Cardiac muscle cell (in vitro differentiated cells and primary cell): Measurements from ENCODE around the gene NSD1. TPM values are rescaled to one million over a fixed set of nuclear protein-coding genes. Genes with fewer than 3 reads are reported as not detected.

Experiments
- DNase-seq, 2 donors: peaks; one replicate each; pipeline versions ENCODE4 v3.0.0 to v3.0.0-alpha.2; 2010 to 2017; ENCODE audit warnings: low read depth in 1 of 2, low spot score in 1 of 2
- H3K27ac ChIP-seq: fragments of 200-600 bp; sonication (generic); 2 replicates; pipeline ENCODE4 v1.5.1; 2016
- H3K27me3 ChIP-seq: fragments of 200-600 bp; sonication (generic); 2 replicates; pipeline ENCODE4 v1.6.0; 2016; ENCODE audit warnings: control low read depth
- H3K36me3 ChIP-seq: fragments of 200-600 bp; sonication (generic); 2 replicates; pipeline ENCODE4 v1.5.1; 2016; ENCODE audit warnings: control low read depth
- H3K4me1 ChIP-seq: fragments of 200-600 bp; sonication (generic); 2 replicates; pipeline ENCODE4 v1.8.1; 2017; ENCODE audit warnings: low read depth, mild to moderate bottlenecking, mixed run types
- H3K4me3 ChIP-seq: fragments of 200-600 bp; sonication (generic); 2 replicates; pipeline ENCODE4 v1.5.1; 2016; ENCODE audit warnings: mild to moderate bottlenecking
- H3K9me3 ChIP-seq: fragments of 200-600 bp; sonication (generic); 2 replicates; pipeline ENCODE4 v1.5.1; 2017; ENCODE audit warnings: low read depth, mild to moderate bottlenecking, control low read depth
- polyA plus RNA-seq: library from polyadenylated mRNA; unstranded; fragments of >200 nt; fragmentation: Nextera tagmentation; extraction: Ambion mirVana; gene quantifications from 2 replicates; pipeline ENCODE4 v1.2.1, GENCODE V29; 2016
- total RNA-seq: library from RNA; depleted of rRNA; stranded (reverse); fragments of >200 nt; gene quantifications from 2 replicates; pipeline ENCODE4 v1.2.3, GENCODE V29; 2016
- TF ChIP-seq, protein P1 (sequence below): IDR thresholded peaks from 2 replicates; pipeline ENCODE4 v1.5.1; 2012; ENCODE audit warnings: low read depth, mild to moderate bottlenecking, low read length

Gene NSD1
- total and polyA plus RNA-seq, 2 experiments from 2014 or later, result 37.8 to 37.9 TPM

DNA sequence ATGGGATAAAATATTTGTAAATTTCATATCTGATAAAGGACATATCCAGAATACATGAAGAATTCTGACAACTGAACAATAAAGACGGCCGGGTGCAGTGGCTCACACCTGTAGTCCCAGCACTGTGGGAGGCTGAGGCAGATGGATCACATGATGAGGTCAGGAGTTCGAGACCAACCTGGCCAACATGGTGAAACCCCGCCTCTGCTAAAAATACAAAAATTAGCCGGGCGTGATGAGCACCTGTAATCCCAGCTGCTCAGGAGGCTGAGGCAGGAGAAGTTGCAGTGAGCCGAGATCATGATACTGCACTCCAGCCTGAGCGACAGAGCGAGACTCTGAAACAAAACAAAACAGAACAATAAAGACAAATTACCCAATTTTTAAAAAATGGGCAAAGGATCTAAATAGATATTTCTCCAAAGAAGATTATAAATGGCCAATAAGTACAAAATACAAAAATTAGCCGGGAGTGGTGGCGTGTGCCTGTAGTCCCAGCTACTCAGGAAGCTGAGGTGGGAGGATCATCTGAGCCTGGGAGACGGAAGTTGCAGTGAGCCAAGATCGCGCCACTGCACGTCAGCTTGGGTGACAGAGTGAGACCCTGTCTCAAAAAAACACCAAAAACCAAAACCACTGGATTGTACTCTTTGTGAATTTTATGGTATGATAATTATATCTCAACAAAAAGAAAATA lies 9.6 kb upstream of the NSD1 start:
- Histone ChIP-seq H3K4me1 (no peaks in the 10 kb centered on the region), H3K36me3 (no peaks in the 10 kb centered on the region), H3K4me3 (no peak overlapping the region), H3K27ac (no peak overlapping the region), H3K27me3 (no peaks in the 10 kb centered on the region), H3K9me3 (no peaks in the 10 kb centered on the region)
- DNase-seq, result no peak
- TF ChIP-seq, protein P1, sequence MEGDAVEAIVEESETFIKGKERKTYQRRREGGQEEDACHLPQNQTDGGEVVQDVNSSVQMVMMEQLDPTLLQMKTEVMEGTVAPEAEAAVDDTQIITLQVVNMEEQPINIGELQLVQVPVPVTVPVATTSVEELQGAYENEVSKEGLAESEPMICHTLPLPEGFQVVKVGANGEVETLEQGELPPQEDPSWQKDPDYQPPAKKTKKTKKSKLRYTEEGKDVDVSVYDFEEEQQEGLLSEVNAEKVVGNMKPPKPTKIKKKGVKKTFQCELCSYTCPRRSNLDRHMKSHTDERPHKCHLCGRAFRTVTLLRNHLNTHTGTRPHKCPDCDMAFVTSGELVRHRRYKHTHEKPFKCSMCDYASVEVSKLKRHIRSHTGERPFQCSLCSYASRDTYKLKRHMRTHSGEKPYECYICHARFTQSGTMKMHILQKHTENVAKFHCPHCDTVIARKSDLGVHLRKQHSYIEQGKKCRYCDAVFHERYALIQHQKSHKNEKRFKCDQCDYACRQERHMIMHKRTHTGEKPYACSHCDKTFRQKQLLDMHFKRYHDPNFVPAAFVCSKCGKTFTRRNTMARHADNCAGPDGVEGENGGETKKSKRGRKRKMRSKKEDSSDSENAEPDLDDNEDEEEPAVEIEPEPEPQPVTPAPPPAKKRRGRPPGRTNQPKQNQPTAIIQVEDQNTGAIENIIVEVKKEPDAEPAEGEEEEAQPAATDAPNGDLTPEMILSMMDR, result no peak

DNA sequence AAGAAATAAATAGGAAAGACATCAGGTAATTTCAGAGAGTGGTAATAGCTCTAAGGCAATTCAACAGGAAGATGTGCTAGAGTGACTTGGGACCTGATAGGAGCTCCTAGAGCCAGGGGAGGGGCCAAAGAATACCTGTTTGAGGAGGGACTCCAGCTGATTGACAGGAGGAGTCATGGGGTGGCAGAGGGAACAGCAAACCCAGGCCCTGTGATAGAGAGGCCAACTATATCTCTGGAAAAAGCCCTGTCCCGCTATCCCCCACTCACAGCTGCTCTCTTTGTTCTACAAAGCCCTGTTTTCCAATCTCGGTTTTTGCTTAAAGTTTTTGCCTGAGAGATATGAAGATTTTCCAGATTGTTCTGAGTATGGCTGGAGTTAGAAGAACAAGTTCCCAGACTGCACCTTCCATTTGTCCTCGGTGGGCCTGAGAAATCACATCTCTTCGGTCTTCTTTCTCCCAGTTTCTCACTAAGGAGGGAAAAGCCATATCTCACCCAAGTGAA lies 9.0 kb upstream of the NSD1 start:
- TF ChIP-seq, protein P1, result no peak
- H3K36me3 ChIP-seq, result no peaks in the 10 kb centered on the region
- no peak for DNase-seq
- H3K4me3 ChIP-seq, result no peak overlapping the region
- no peaks in the 10 kb centered on the region for H3K9me3 ChIP-seq
- H3K27me3 ChIP-seq, result no peaks in the 10 kb centered on the region
- no peak overlapping the region for H3K27ac ChIP-seq
- H3K4me1 ChIP-seq, result no peaks in the 10 kb centered on the region

DNA sequence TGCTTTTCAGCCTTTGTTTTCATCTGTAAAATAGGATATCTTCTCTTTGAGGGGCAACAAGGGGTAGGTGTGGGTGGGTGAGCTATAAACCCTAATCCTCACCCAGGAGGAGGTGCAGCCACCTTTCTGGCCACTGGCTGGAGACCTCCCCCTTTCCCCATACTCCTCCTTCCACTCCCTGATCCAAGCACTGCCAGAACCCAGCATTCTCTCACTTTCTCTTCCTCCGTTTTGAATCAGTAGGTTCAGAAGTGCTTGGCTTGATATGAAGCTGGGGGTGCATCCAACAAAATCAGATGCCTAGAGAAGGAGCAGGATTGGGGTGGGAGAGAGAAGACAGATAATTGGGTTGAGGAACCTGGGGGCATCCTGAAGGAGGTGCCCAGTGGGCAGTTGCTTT lies 6.8 kb upstream of the NSD1 start:
- Histone ChIP-seq H3K9me3 (no peaks in the 10 kb centered on the region), H3K27me3 (no peaks in the 10 kb centered on the region), H3K27ac (no peak overlapping the region), H3K4me3 (no peak overlapping the region), H3K36me3 (no peaks in the 10 kb centered on the region), H3K4me1 (no peaks in the 10 kb centered on the region)
- no peak for DNase-seq
- TF ChIP-seq, protein P1, result no peak

DNA sequence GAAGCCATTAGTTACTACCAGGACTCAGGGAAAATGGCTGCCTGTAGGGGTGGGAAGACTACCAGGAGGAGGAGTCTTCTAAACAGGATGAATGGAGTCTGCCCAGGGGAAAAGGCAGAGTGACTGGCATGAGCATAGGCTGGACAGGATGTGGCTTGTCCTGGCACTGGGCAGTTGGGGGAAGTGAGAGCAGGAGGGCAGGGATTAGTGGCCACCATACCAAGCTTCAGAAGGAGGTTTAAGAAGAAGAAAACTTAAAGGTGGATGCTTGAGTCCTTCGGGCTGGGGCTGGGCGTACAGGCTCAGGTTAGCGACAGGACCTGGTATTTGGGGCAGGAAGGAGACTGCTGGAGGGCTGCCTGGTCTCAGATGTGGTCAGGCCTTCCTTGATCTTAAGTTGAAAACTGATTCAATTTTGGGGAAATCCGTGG lies 5.0 kb upstream of the NSD1 start:
- DNase-seq, result no peak
- TF ChIP-seq, protein P1, result no peak
- H3K4me3 ChIP-seq, result no peak overlapping the region
- H3K4me1 ChIP-seq, result no peaks in the 10 kb centered on the region
- no peaks in the 10 kb centered on the region for H3K27me3 ChIP-seq
- H3K9me3 ChIP-seq, result no peaks in the 10 kb centered on the region
- no peak overlapping the region for H3K27ac ChIP-seq
- no peaks in the 10 kb centered on the region for H3K36me3 ChIP-seq

DNA sequence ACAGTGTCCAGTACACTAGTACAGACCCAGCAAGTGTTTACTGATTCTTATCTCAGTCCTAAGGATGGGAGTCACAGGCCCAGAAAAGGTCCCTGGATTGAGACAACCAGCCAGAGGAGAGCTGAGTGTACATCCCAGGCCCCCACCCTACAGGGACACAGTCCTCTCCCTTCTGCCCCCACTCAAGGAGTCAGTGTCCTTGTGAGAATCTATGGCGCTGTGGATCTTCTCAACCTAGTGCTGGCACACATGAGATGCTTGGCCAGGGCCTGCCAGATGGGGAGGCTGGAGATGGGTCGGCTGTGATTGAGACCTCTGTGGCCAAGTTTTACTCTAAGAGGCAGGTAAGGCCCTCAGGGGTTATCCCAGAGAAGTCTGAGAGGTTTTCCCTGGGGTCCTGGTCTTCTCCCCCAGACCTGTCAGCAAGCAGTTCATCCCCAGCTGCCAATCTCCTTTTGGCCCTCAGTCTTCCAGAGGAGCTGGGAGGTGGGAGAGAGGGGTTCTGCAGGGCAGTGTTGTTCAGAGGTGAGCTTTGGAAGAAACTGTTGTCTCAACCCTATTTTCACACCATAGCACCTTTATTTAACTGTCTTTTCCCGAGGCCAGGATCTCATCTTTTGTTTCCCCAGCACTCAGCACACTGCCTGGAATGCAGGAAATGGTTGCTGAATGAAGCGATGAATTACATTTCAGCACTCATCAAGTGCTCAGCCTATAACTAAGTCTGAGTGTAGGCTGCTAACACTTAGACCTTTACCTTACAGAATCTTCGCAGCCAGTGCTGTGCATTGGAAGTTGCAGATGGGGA lies 3.2 kb upstream of the NSD1 start:
- peaks cover 2% of the 10 kb centered on the region for H3K36me3 ChIP-seq
- no peak overlapping the region for H3K4me3 ChIP-seq
- peaks cover 9% of the 10 kb centered on the region for H3K4me1 ChIP-seq
- H3K27ac ChIP-seq, result no peak overlapping the region
- DNase-seq, result peak in 1 of 2 donors; percentile 40
- TF ChIP-seq, protein P1, result no peak
- H3K27me3 ChIP-seq, result no peaks in the 10 kb centered on the region
- H3K9me3 ChIP-seq, result no peaks in the 10 kb centered on the region
